ENCODE measurements around the gene PRDM2. TPM values are rescaled to one million over a fixed set of nuclear protein-coding genes. Genes with fewer than 3 reads are reported as not detected.

Gene PRDM2
- total and polyA plus RNA-seq, 2 experiments from 2014 or later = 11.5 to 18.6 TPM

- H2AFZ ChIP-seq = no peak overlapping the region
- 88% methylated on average over 12 of the region's 12 CpGs for WGBS (ENCODE audit: low lambda C conversion rate, missing lambda C conversion rate)
- H3K4me1 ChIP-seq (ENCODE audit: insufficient read depth) = no peaks in the 10 kb centered on the region
- H3K79me2 ChIP-seq = peaks cover 17% of the 10 kb centered on the region
- no peaks in the 10 kb centered on the region for H3K9me3 ChIP-seq (ENCODE audit: low read depth)
- no peak overlapping the region for H3K4me3 ChIP-seq
- no peaks in the 10 kb centered on the region for H4K20me1 ChIP-seq (ENCODE audit: insufficient read depth, poor library complexity, severe bottlenecking)
- no peaks in the 10 kb centered on the region for H3K9me2 ChIP-seq (replicated peaks; ENCODE audit: insufficient read depth)
- TF ChIP-seq EZH2phosphoT487 (IDR thresholded peaks at IDR 0.05; ENCODE audit: low read depth, severe bottlenecking, unreplicated experiment) (no peak), EZH2 (IDR thresholded peaks at IDR 0.05; ENCODE audit: borderline replicate concordance) (no peak)
- TF ChIP-seq, protein P1, sequence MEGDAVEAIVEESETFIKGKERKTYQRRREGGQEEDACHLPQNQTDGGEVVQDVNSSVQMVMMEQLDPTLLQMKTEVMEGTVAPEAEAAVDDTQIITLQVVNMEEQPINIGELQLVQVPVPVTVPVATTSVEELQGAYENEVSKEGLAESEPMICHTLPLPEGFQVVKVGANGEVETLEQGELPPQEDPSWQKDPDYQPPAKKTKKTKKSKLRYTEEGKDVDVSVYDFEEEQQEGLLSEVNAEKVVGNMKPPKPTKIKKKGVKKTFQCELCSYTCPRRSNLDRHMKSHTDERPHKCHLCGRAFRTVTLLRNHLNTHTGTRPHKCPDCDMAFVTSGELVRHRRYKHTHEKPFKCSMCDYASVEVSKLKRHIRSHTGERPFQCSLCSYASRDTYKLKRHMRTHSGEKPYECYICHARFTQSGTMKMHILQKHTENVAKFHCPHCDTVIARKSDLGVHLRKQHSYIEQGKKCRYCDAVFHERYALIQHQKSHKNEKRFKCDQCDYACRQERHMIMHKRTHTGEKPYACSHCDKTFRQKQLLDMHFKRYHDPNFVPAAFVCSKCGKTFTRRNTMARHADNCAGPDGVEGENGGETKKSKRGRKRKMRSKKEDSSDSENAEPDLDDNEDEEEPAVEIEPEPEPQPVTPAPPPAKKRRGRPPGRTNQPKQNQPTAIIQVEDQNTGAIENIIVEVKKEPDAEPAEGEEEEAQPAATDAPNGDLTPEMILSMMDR (IDR thresholded peaks at IDR 0.05; ENCODE audit: poor library complexity) = no peak
- H3K4me2 ChIP-seq = no peak overlapping the region
- H3K27me3 ChIP-seq = no peaks in the 10 kb centered on the region
- H3K27ac ChIP-seq = no peak overlapping the region
- no peaks in the 10 kb centered on the region for H3K36me3 ChIP-seq (replicated peaks; ENCODE audit: insufficient read depth, low read depth)
- DNase-seq (ENCODE audit: low spot score) = no peak
Measured at GRCh38 chr1:13730751-13731482, 30.9 kb downstream of the PRDM2 start.

GRCh38 chr1:13731897-13732296 is 31.9 kb downstream of the PRDM2 start:
- WGBS (ENCODE audit: low lambda C conversion rate, missing lambda C conversion rate) = 86% methylated on average over 5 of the region's 5 CpGs
- Histone ChIP-seq H3K9me3 (ENCODE audit: low read depth) (no peaks in the 10 kb centered on the region), H4K20me1 (ENCODE audit: insufficient read depth, poor library complexity, severe bottlenecking) (no peaks in the 10 kb centered on the region), H3K4me2 (no peak overlapping the region), H3K9me2 (replicated peaks; ENCODE audit: insufficient read depth) (no peaks in the 10 kb centered on the region), H3K4me3 (no peak overlapping the region), H3K4me1 (ENCODE audit: insufficient read depth) (no peaks in the 10 kb centered on the region), H3K36me3 (replicated peaks; ENCODE audit: insufficient read depth, low read depth) (no peaks in the 10 kb centered on the region), H3K79me2 (peaks cover 13% of the 10 kb centered on the region), H2AFZ (no peak overlapping the region), H3K27me3 (no peaks in the 10 kb centered on the region), H3K27ac (no peak overlapping the region)
- TF ChIP-seq EZH2 (IDR thresholded peaks at IDR 0.05; ENCODE audit: borderline replicate concordance) = no peak
- no peak for TF ChIP-seq EZH2phosphoT487 (IDR thresholded peaks at IDR 0.05; ENCODE audit: low read depth, severe bottlenecking, unreplicated experiment)
- TF ChIP-seq, protein P1 (IDR thresholded peaks at IDR 0.05; ENCODE audit: poor library complexity) = no peak
- no peak for DNase-seq (ENCODE audit: low spot score)

- no peaks in the 10 kb centered on the region for H3K9me2 ChIP-seq (replicated peaks; ENCODE audit: insufficient read depth)
- 76% methylated on average over 5 of the region's 5 CpGs for WGBS (ENCODE audit: low lambda C conversion rate, missing lambda C conversion rate)
- no peaks in the 10 kb centered on the region for H3K9me3 ChIP-seq (ENCODE audit: low read depth)
- H3K4me2 ChIP-seq = no peak overlapping the region
- H3K36me3 ChIP-seq (replicated peaks; ENCODE audit: insufficient read depth, low read depth) = no peaks in the 10 kb centered on the region
- H3K4me3 ChIP-seq = no peak overlapping the region
- H3K27me3 ChIP-seq = no peaks in the 10 kb centered on the region
- no peak for DNase-seq (ENCODE audit: low spot score)
- TF ChIP-seq EZH2 (IDR thresholded peaks at IDR 0.05; ENCODE audit: borderline replicate concordance) (no peak), EZH2phosphoT487 (IDR thresholded peaks at IDR 0.05; ENCODE audit: low read depth, severe bottlenecking, unreplicated experiment) (no peak)
- TF ChIP-seq, protein P1 (IDR thresholded peaks at IDR 0.05; ENCODE audit: poor library complexity) = no peak
- H3K27ac ChIP-seq = no peak overlapping the region
- peaks cover 6% of the 10 kb centered on the region for H3K79me2 ChIP-seq
- H3K4me1 ChIP-seq (ENCODE audit: insufficient read depth) = no peaks in the 10 kb centered on the region
- H2AFZ ChIP-seq = no peak overlapping the region
- H4K20me1 ChIP-seq (ENCODE audit: insufficient read depth, poor library complexity, severe bottlenecking) = no peaks in the 10 kb centered on the region
Measured at GRCh38 chr1:13732971-13733667, 33.1 kb downstream of the PRDM2 start.
